ENCODE results near the gene PFKFB3. TPM values are rescaled to one million over a fixed set of nuclear protein-coding genes. Genes with fewer than 3 reads are reported as not detected.

Gene PFKFB3
- total RNA-seq, result 53.7 and 111 TPM in 2 replicates

GRCh38 chr10:6202684-6203330 lies at the start of gene PFKFB3:
Gene PFKFB3, plus strand, starts transcription at chr10:6202932. Its CDS starts 329 bp downstream, at chr10:6203261.

Other genes with a start within 250 kb of the PFKFB3 start
- gene IL15RA, start 225.4 kb upstream of the PFKFB3 start, total RNA-seq, result 1.5 and 2.0 TPM in 2 replicates
- gene IL2RA, start 140.6 kb upstream of the PFKFB3 start, total RNA-seq, result not detected in 2 replicates
- gene RBM17, start 113.9 kb upstream of the PFKFB3 start, total RNA-seq, result 37.4 and 47.9 TPM in 2 replicates